Loucy (cell line): Measurements from ENCODE around the gene FARP1.

Experiments used
- H2AFZ ChIP-seq: fragments of 200-600 bp; sonication (generic); 2 replicates; pipeline ENCODE4 v1.6.0; 2016; ENCODE audit warnings: antibody characterized with exemption, mild to moderate bottlenecking, low read length, moderate library complexity
- H3F3A ChIP-seq: fragments of 200-600 bp; 2 replicates; pipeline ENCODE4 v1.6.0; 2016; ENCODE audit warnings: antibody characterized with exemption, low read depth, mild to moderate bottlenecking
- H3K27me3 ChIP-seq: fragments of 200-600 bp; sonication (generic); 2 replicates; pipeline ENCODE4 v1.6.1; 2014; ENCODE audit warnings: low read length, mild to moderate bottlenecking; ENCODE audit not compliant: insufficient read depth, poor library complexity, severe bottlenecking
- H3K36me3 ChIP-seq: fragments of 200-600 bp; sonication (generic); 2 replicates; pipeline ENCODE4 v1.6.1; 2016; ENCODE audit warnings: low read length; ENCODE audit not compliant: insufficient read depth
- H3K4me1 ChIP-seq: fragments of 200-600 bp; sonication (generic); 2 replicates; pipeline ENCODE4 v1.5.1; 2014; ENCODE audit warnings: low read length, mild to moderate bottlenecking; ENCODE audit not compliant: insufficient read depth, poor library complexity, severe bottlenecking
- H3K4me2 ChIP-seq: fragments of 200-600 bp; sonication (generic); 2 replicates; pipeline ENCODE4 v1.6.0; 2014; ENCODE audit warnings: antibody characterized with exemption, low read length, low read depth, mild to moderate bottlenecking; ENCODE audit not compliant: poor library complexity, severe bottlenecking
- H3K4me3 ChIP-seq: fragments of 200-600 bp; sonication (generic); 2 replicates; pipeline ENCODE4 v1.5.1; 2014; ENCODE audit warnings: low read length, mild to moderate bottlenecking, mixed read lengths; ENCODE audit not compliant: poor library complexity, severe bottlenecking
- H3K79me2 ChIP-seq: fragments of 200-600 bp; sonication (generic); 2 replicates; pipeline ENCODE4 v1.6.1; 2014; ENCODE audit warnings: low read length; ENCODE audit not compliant: insufficient read depth
- H3K9ac ChIP-seq: fragments of 200-600 bp; sonication (generic); 2 replicates; pipeline ENCODE4 v1.6.0; 2014; ENCODE audit warnings: mild to moderate bottlenecking, low read depth, low read length, moderate library complexity; ENCODE audit not compliant: poor library complexity, severe bottlenecking
- H3K9me2 ChIP-seq: fragments of 200-600 bp; sonication (generic); replicated peaks from 2 replicates; pipeline ENCODE4 v1.6.1; 2016; ENCODE audit warnings: low read depth, low read length, mixed read lengths
- H3K9me3 ChIP-seq: fragments of 200-600 bp; sonication (generic); 2 replicates; pipeline ENCODE4 v1.6.1; 2014; ENCODE audit warnings: mild to moderate bottlenecking, antibody characterized with exemption, low read length, low read depth; ENCODE audit not compliant: insufficient read depth
- H4K20me1 ChIP-seq: fragments of 200-600 bp; sonication (generic); 2 replicates; pipeline ENCODE4 v1.6.0; 2014; ENCODE audit warnings: antibody characterized with exemption, low read length, mild to moderate bottlenecking; ENCODE audit not compliant: insufficient read depth, poor library complexity, severe bottlenecking
- EZH2phosphoT487 ChIP-seq: fragments of 200-600 bp; IDR thresholded peaks from 2 replicates; pipeline ENCODE4 v1.6.1; 2018; ENCODE audit warnings: antibody characterized with exemption, mild to moderate bottlenecking, moderate library complexity, borderline replicate concordance
- TF ChIP-seq, protein P1 (sequence below): fragments of 200-600 bp; sonication (generic); conservative IDR thresholded peaks from 2 replicates; pipeline ENCODE4 v1.5.1; 2014; ENCODE audit warnings: mild to moderate bottlenecking, antibody characterized with exemption, low read length

Gene FARP1

DNA sequence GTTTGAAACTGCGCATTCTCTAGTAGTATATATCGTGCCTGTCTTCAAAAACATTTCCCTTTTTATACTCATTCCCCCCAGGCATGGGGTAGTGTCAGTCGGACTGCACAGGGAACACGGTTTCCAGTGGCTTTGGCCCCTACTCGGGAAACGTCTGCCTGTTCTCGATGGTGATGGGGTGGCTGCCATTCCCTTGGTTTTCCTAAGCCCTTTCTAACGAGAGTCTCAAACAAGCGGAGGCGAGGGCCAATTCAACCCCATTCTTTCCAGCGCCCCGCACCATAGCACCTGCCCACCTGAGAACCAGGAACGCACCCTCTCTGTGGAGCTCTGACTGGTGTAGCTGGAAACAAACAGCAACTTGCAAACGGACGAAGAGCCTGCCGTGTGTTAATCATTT lies 306.4 kb downstream of the FARP1 start:
- Histone ChIP-seq H3K9me2 (no peaks in the 10 kb centered on the region), H3K4me1 (peaks cover 16% of the 10 kb centered on the region), H3F3A (no peaks in the 10 kb centered on the region), H3K4me2 (no peak overlapping the region), H3K4me3 (no peak overlapping the region), H3K9ac (no peak overlapping the region), H3K36me3 (peaks cover 41% of the 10 kb centered on the region; the same call in 1 of the 2 replicates), H3K9me3 (no peaks in the 10 kb centered on the region), H3K27me3 (no peaks in the 10 kb centered on the region), H3K79me2 (no peaks in the 10 kb centered on the region), H2AFZ (no peak overlapping the region), H4K20me1 (peaks cover 4% of the 10 kb centered on the region)
- TF ChIP-seq, protein P1, sequence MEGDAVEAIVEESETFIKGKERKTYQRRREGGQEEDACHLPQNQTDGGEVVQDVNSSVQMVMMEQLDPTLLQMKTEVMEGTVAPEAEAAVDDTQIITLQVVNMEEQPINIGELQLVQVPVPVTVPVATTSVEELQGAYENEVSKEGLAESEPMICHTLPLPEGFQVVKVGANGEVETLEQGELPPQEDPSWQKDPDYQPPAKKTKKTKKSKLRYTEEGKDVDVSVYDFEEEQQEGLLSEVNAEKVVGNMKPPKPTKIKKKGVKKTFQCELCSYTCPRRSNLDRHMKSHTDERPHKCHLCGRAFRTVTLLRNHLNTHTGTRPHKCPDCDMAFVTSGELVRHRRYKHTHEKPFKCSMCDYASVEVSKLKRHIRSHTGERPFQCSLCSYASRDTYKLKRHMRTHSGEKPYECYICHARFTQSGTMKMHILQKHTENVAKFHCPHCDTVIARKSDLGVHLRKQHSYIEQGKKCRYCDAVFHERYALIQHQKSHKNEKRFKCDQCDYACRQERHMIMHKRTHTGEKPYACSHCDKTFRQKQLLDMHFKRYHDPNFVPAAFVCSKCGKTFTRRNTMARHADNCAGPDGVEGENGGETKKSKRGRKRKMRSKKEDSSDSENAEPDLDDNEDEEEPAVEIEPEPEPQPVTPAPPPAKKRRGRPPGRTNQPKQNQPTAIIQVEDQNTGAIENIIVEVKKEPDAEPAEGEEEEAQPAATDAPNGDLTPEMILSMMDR, result no peak
- TF ChIP-seq EZH2phosphoT487, result no peak

DNA sequence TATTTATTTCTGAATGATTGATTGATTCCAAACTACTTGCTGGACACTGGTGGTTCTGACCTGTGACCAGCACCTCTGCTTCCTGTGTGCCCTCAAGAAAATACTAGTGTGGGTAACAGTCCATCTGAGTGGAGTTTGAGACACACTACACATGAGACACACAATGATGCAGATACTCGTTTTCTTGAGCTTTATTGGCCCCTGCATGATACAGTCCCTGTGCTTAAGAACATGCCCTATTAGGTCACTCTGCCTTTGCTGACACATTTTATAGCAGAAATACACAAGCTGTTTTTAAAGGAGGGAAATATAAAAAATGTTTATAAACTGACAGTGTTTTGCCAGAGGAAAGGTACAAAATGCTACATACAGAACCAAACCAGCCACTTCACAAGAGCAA lies 307.1 kb downstream of the FARP1 start:
- H2AFZ ChIP-seq, result no peak overlapping the region
- H3K9me3 ChIP-seq, result no peaks in the 10 kb centered on the region
- TF ChIP-seq, protein P1, result no peak
- TF ChIP-seq EZH2phosphoT487, result no peak
- peaks cover 49% of the 10 kb centered on the region; the same call in 1 of the 2 replicates for H3K36me3 ChIP-seq
- no peaks in the 10 kb centered on the region for H3K79me2 ChIP-seq
- H3F3A ChIP-seq, result no peaks in the 10 kb centered on the region
- peak overlapping the region; percentile 26 for H3K4me2 ChIP-seq
- no peak overlapping the region for H3K4me3 ChIP-seq
- H3K4me1 ChIP-seq, result peaks cover 23% of the 10 kb centered on the region
- peaks cover 4% of the 10 kb centered on the region for H4K20me1 ChIP-seq
- H3K9me2 ChIP-seq, result no peaks in the 10 kb centered on the region
- H3K9ac ChIP-seq, result peak overlapping the region; percentile 8
- no peaks in the 10 kb centered on the region for H3K27me3 ChIP-seq

DNA sequence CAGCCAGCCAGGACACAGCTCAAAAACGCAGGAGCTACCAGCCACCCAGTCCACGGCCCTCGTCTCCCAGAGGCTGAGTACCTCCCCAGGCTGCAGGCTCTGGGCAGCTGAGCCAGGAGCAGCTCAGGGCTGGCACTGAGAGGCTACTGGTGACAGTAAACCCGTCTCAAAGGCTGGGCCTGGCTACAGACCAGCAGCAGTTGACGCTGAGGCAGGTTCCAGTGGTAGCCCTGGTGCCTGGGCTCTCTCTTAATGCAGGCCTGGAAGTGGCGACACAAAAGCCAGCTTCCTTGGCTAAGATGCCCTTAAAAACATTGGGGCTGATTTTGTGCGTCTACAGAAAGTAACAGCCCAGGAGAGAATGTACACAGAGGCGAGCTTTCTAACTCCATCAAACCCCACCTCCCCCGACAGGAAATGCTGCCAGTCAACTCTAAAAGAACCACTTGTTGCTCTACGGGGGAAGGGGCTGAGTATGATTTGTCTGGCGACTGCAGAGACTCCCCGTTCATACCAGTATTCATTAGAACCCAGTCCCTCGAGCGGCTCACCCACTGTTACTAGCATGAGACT lies 307.7 kb downstream of the FARP1 start:
- no peak for TF ChIP-seq EZH2phosphoT487
- TF ChIP-seq, protein P1, result no peak
- peaks cover 26% of the 10 kb centered on the region for H3K4me1 ChIP-seq
- no peaks in the 10 kb centered on the region for H3K9me2 ChIP-seq
- peaks cover 52% of the 10 kb centered on the region; the same call in 1 of the 2 replicates for H3K36me3 ChIP-seq
- no peaks in the 10 kb centered on the region for H3K27me3 ChIP-seq
- H3K4me3 ChIP-seq, result no peak overlapping the region
- no peaks in the 10 kb centered on the region for H3F3A ChIP-seq
- H3K9ac ChIP-seq, result peak overlapping the region; percentile 8
- no peak overlapping the region for H2AFZ ChIP-seq
- peak overlapping the region; percentile 26 for H3K4me2 ChIP-seq
- peaks cover 4% of the 10 kb centered on the region for H4K20me1 ChIP-seq
- no peaks in the 10 kb centered on the region for H3K9me3 ChIP-seq
- H3K79me2 ChIP-seq, result no peaks in the 10 kb centered on the region
